ENCODE results near the gene STK4. TPM values are rescaled to one million over a fixed set of nuclear protein-coding genes. Genes with fewer than 3 reads are reported as not detected.

Gene STK4
- total and polyA plus RNA-seq, 2 of the 8 experiments (the other 6 are each of a cell fraction or from before 2014, with no cell fraction given), result 12.0 to 34.3 TPM

- Histone ChIP-seq H3K27ac (ENCODE audit: low read depth, low read length) (no peak overlapping the region), H2AFZ (ENCODE audit: low read length) (no peak overlapping the region), H4K20me1 (replicated peaks in 1 of 2; ENCODE audit: control insufficient read depth in 1 of 2, insufficient read depth in 2 of 2, low read length in 2 of 2) (no peaks in the 10 kb centered on the region), H3K4me2 (ENCODE audit: insufficient read depth in 1 of 2, low read depth in 2 of 2, low read length in 2 of 2) (no peak overlapping the region), H2BK20ac (ENCODE audit: low read length) (no peak overlapping the region), H4K5ac (ENCODE audit: insufficient read length, low read depth, low read length) (no peak overlapping the region), H3K4me1 (replicated peaks in 1 of 4; ENCODE audit: control insufficient read depth in 3 of 4, insufficient read depth in 4 of 4, low read length in 3 of 4) (no peaks in the 10 kb centered on the region; a peak in 1 of 7 replicates), H3K9me3 (ENCODE audit: insufficient read depth in 2 of 2, low read depth in 1 of 2, low read length in 1 of 2) (no peaks in the 10 kb centered on the region), H3K23me2 (ENCODE audit: low read depth, low read length) (no peaks in the 10 kb centered on the region), H3K36me3 (ENCODE audit: control insufficient read depth in 2 of 4, insufficient read depth in 4 of 4, low read length in 3 of 4) (no peaks in the 10 kb centered on the region; a peak in 2 of 8 replicates), H3K9ac (replicated peaks in 1 of 4; ENCODE audit: extremely low read depth in 1 of 4, low read depth in 3 of 4, low read length in 3 of 4) (no peak overlapping the region), H2BK15ac (ENCODE audit: low read length) (no peak overlapping the region), H3K4ac (replicated peaks; ENCODE audit: insufficient read length, low read depth, low read length) (no peak overlapping the region), H3K23ac (ENCODE audit: insufficient read length) (no peak overlapping the region), H3K79me1 (ENCODE audit: low read depth, low read length) (no peaks in the 10 kb centered on the region), H3K79me2 (ENCODE audit: control insufficient read depth in 1 of 2, insufficient read depth in 2 of 2, low read length in 2 of 2) (0 out of 4 replicates have a peak, but pooled peaks cover 0 to 4% of the 10 kb centered on the region in 2 experiments), H3K56ac (replicated peaks; ENCODE audit: insufficient read length, low read depth, low read length) (no peak overlapping the region), H2BK12ac (ENCODE audit: low read depth, low read length) (no peak overlapping the region), H3K14ac (ENCODE audit: insufficient read length) (no peak overlapping the region), H3K18ac (ENCODE audit: extremely low read depth, low read length) (no peak overlapping the region), H4K8ac (ENCODE audit: extremely low read depth, insufficient read depth, low read length) (no peak overlapping the region), H3K27me3 (replicated peaks in 1 of 4; ENCODE audit: control insufficient read depth in 3 of 4, extremely low read depth in 1 of 4, insufficient read depth in 3 of 4, low read length in 3 of 4) (no peaks in the 10 kb centered on the region), H2BK120ac (replicated peaks; ENCODE audit: low read depth, low read length) (no peak overlapping the region), H4K91ac (replicated peaks; ENCODE audit: insufficient read length, low read length) (no peak overlapping the region), H3K4me3 (ENCODE audit: extremely low read depth in 1 of 4, insufficient read depth in 2 of 4, low read depth in 3 of 4, low read length in 4 of 4) (no peak overlapping the region), H2AK5ac (ENCODE audit: low read depth, low read length) (no peak overlapping the region), H2BK5ac (ENCODE audit: low read depth, low read length) (no peak overlapping the region)
- ChIA-PET CTCF (ENCODE audit: partially characterized antibody) (interaction anchor here (0.5 to 4.5 kb wide), 30 partner anchors 9 to 281 kb away, joined by 3 to 40 read pairs (median 5); partner anchors contain the start of gene STK4), POLR2A (ENCODE audit: partially characterized antibody) (interaction anchor here (0.7 kb wide), 1 partner anchor 82 kb away, joined by 3 read pairs; no protein-coding TSS in a partner anchor)
- peak in 2 of 3 experiments; percentile 65 to 73; a peak in 3 of 4 replicates for TF ChIP-seq CTCF (IDR thresholded peaks at IDR 0.05; ENCODE audit: control extremely low read depth in 1 of 3, insufficient read depth in 1 of 3, low read depth in 1 of 3, low read length in 3 of 3)
- TF ChIP-seq TCF12 (IDR thresholded peaks at IDR 0.05; ENCODE audit: low read depth, low read length), result no peak
- TF ChIP-seq FOSL1 (IDR thresholded peaks at IDR 0.05; ENCODE audit: insufficient read depth, low read depth, low read length), result no peak
- TF ChIP-seq, protein P1, sequence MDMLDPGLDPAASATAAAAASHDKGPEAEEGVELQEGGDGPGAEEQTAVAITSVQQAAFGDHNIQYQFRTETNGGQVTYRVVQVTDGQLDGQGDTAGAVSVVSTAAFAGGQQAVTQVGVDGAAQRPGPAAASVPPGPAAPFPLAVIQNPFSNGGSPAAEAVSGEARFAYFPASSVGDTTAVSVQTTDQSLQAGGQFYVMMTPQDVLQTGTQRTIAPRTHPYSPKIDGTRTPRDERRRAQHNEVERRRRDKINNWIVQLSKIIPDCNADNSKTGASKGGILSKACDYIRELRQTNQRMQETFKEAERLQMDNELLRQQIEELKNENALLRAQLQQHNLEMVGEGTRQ (IDR thresholded peaks at IDR 0.05; ENCODE audit: low read length), result no peak
- TF ChIP-seq GABPA (IDR thresholded peaks at IDR 0.05; ENCODE audit: borderline replicate concordance, insufficient read depth, low read length), result no peak
- TF ChIP-seq RAD21 (IDR thresholded peaks at IDR 0.05 in 1 of 2, conservative IDR thresholded peaks at IDR 0.05 in 1 of 2; ENCODE audit: low read depth in 2 of 2, low read length in 2 of 2), result peak; percentile 85 to 86
- FAIRE-seq (peak; percentile 75), DNase-seq (ENCODE audit: low read depth in 1 of 2, low spot score in 2 of 2) (peak in 1 of 2 experiments; percentile 55)
- 50% methylated on average over 2 of the region's 2 CpGs; no CpG with 5 or more reads in 1 of the 2 experiments for WGBS, 2 experiments (ENCODE audit: extremely low coverage in 1 of 2, insufficient coverage in 1 of 2, insufficient read length in 1 of 2, insufficient replicate concordance in 2 of 2, low coverage in 1 of 2, low lambda C conversion rate in 2 of 2, missing lambda C conversion rate in 1 of 2)
These were observed 44.8 kb downstream of the STK4 start for GRCh38 chr20:45011108-45011526.

Measured in H1 (cell line).